ENCODE measurements around the gene MARK4.

- TF ChIP-seq POLR2A (IDR thresholded peaks at IDR 0.05) (no peak), CTCF (IDR thresholded peaks at IDR 0.05) (no peak), EP300 (IDR thresholded peaks at IDR 0.05) (no peak), POLR2AphosphoS5 (IDR thresholded peaks at IDR 0.05) (no peak)
Observed at GRCh38 chr19:45256836-45257235, 5.8 kb downstream of the MARK4 start.
